GM12878 (cell line): ENCODE measurements around the gene ZNF680. TPM values are rescaled to one million over a fixed set of nuclear protein-coding genes. Genes with fewer than 3 reads are reported as not detected.

Experiments
- ATAC-seq: fragments of 200-7000 bp; cut with Tn5 transposase; 3 replicates; pipeline ENCODE4 v1.9.1; 2020; ENCODE audit warnings: mild to moderate bottlenecking, moderate library complexity
- BruUV-seq: library from RNA; stranded (reverse); fragments of 400-500 nt; replicated peaks from 2 replicates; lab custom pipeline; 2021; lab: Mats Ljungman, UMichigan
- CTCF ChIA-PET: fragments of 300-600 bp; sonication (Branson Sonifier 250); formaldehyde crosslinking; extraction: SDS; loops from one replicate; lab custom pipeline; 2021; ENCODE audit warnings: inconsistent platforms; lab: Yijun Ruan, JAX
- POLR2A ChIA-PET: fragments of 350-600 bp; formaldehyde crosslinking; extraction: SDS; loops from one replicate; lab custom pipeline; 2021; ENCODE audit warnings: inconsistent platforms; lab: Charles Lee
- RAD21 ChIA-PET: fragments of 300-600 bp; sonication (Branson Sonifier 250); formaldehyde crosslinking; loops from one replicate; lab custom pipeline; 2023; ENCODE audit warnings: antibody characterized with exemption; ENCODE audit not compliant: unreplicated experiment; lab: Charles Lee
- SMC1A ChIA-PET: fragments of 300-600 bp; sonication (Branson Sonifier 250); formaldehyde crosslinking; loops from one replicate; lab custom pipeline; 2023; ENCODE audit not compliant: unreplicated experiment, uncharacterized antibody; lab: Charles Lee
- DNase-seq: peaks from one replicate; pipeline ENCODE4 v3.0.0-alpha.2; 2011; ENCODE audit warnings: low read depth, low spot score
- FAIRE-seq: peaks from 3 replicates; lab custom pipeline; 2011; peaks lifted over from hg19 to GRCh38; lab: Jason Lieb, UNC
- H2AFZ ChIP-seq: 2 replicates; pipeline ENCODE4 v1.6.0; 2011; ENCODE audit warnings: low read depth, low read length, control low read depth; ENCODE audit not compliant: control insufficient read depth
- H3K27ac ChIP-seq: 2 replicates; pipeline ENCODE4 v1.5.1; 2011; ENCODE audit warnings: control low read depth; ENCODE audit not compliant: control insufficient read depth, insufficient read depth
- H3K27me3 ChIP-seq, 2 experiments: replicated peaks in 1 of 2; 2 replicates each; pipeline versions ENCODE4 v1.6.0 to v1.6.1; 2011; ENCODE audit warnings: low read length in 1 of 2; ENCODE audit not compliant: control insufficient read depth in 2 of 2, insufficient read depth in 2 of 2
- H3K36me3 ChIP-seq, 2 experiments: 2 replicates each; pipeline ENCODE4 v1.5.1; 2011; ENCODE audit warnings: low read length in 1 of 2; ENCODE audit not compliant: control insufficient read depth in 2 of 2, insufficient read depth in 2 of 2
- H3K4me1 ChIP-seq: 2 replicates; pipeline ENCODE4 v1.6.1; 2011; ENCODE audit warnings: mild to moderate bottlenecking, low read length, moderate library complexity, mixed read lengths; ENCODE audit not compliant: control insufficient read depth, insufficient read depth
- H3K4me2 ChIP-seq: 2 replicates; pipeline ENCODE4 v1.6.0; 2011; ENCODE audit warnings: control low read depth; ENCODE audit not compliant: control insufficient read depth, insufficient read depth
- H3K4me3 ChIP-seq: fragments of 200-600 bp; sonication (generic); 2 replicates; pipeline ENCODE4 v1.5.1; 2016
- H3K79me2 ChIP-seq: 2 replicates; pipeline ENCODE4 v1.6.0; 2011; ENCODE audit warnings: low read length; ENCODE audit not compliant: control insufficient read depth, insufficient read depth
- H3K9ac ChIP-seq: 2 replicates; pipeline ENCODE4 v1.8.0; 2011; ENCODE audit warnings: low read length, control low read depth, mixed read lengths; ENCODE audit not compliant: control insufficient read depth, insufficient read depth
- H3K9me3 ChIP-seq: replicated peaks from 3 replicates; pipeline ENCODE4 v1.5.1; 2011; ENCODE audit warnings: mild to moderate bottlenecking, low read length; ENCODE audit not compliant: control insufficient read depth, insufficient read depth
- H4K20me1 ChIP-seq: 2 replicates; pipeline ENCODE4 v1.6.0; 2011; ENCODE audit not compliant: control insufficient read depth, insufficient read depth
- CHD2 ChIP-seq: IDR thresholded peaks from 2 replicates; pipeline ENCODE4 v1.6.1; 2011; ENCODE audit warnings: low read depth, low read length, improper control_type of control experiment, borderline replicate concordance
- EGR1 ChIP-seq, 2 experiments: IDR thresholded peaks; 1 replicate in 1 of 2; 2 replicates in 1 of 2; pipeline ENCODE4 v1.6.1; 2011 to 2012; ENCODE audit warnings: low read depth in 2 of 2, low read length in 2 of 2, borderline replicate concordance in 1 of 2, mild to moderate bottlenecking in 1 of 2, moderate library complexity in 1 of 2
- RAD21 ChIP-seq: IDR thresholded peaks from 2 replicates; pipeline ENCODE4 v1.6.1; 2011; ENCODE audit warnings: mild to moderate bottlenecking, low read depth, low read length, moderate library complexity; ENCODE audit not compliant: insufficient read depth
- WRNIP1 ChIP-seq: IDR thresholded peaks from 2 replicates; pipeline ENCODE4 v1.6.1; 2011; ENCODE audit warnings: low read depth, low read length, improper control_type of control experiment, borderline replicate concordance
- WGBS: methylation state at CpG from one replicate; pipeline ENCODE4 v1.1.6; 2016; ENCODE audit warnings: low lambda C conversion rate; ENCODE audit not compliant: insufficient replicate concordance, insufficient coverage; ENCODE audit errors: missing lambda C conversion rate; 5-methylcytosine and 5-hydroxymethylcytosine counted together
- in situ Hi-C: fragments of 300-500 bp; cut with MboI; formaldehyde crosslinking; loops from 9 replicates; pipeline ENCODE4 v1.14.3; 2018; ENCODE audit warnings: mixed read lengths
- intact Hi-C: fragments of 100-400 bp; cut with micrococcal nuclease; formaldehyde crosslinking; loops from one replicate; pipeline ENCODE4 v1.14.2; 2022; ENCODE audit not compliant: unreplicated experiment
- polyA plus RNA-seq, 11 experiments: library from polyadenylated mRNA; depleted of rRNA in 4 of 11; unstranded in 6 of 11; stranded (reverse) in 5 of 11; fragments of >200 nt; fragmentation: Nextera tagmentation in 4 of 11; fragmentation: Illumina TruSeq in 1 of 11; extraction: Ambion mirVana in 4 of 11; extraction: Trizol in 1 of 11; gene quantifications; 1 replicate in 1 of 11; 2 replicates in 10 of 11; pipeline versions ENCODE4 v1.2.1 to v1.2.3, GENCODE V29; 2011 to 2016; ENCODE audit warnings: inconsistent platforms in 2 of 11, missing spikeins in 2 of 11, low read depth in 1 of 11
- total RNA-seq, 4 experiments: library from RNA; depleted of rRNA in 3 of 4; stranded (reverse); fragments of >200 nt in 3 of 4; fragmentation: Illumina TruSeq in 1 of 4; extraction: Trizol in 1 of 4; gene quantifications; 2 replicates each; pipeline versions ENCODE4 v1.2.1 to v1.2.3, GENCODE V29; 2013 to 2021
- TF ChIP-seq, protein P1 (sequence below): fragments of 450-650 bp; formaldehyde crosslinking; IDR thresholded peaks from 2 replicates; pipeline ENCODE4 v1.5.0; 2022; ENCODE audit warnings: mild to moderate bottlenecking, missing genetic modification characterization

The ZNF680 gene
- total and polyA plus RNA-seq, 10 of the 15 experiments (the other 5 are each of a cell fraction or from before 2014, with no cell fraction given), result 5.0 to 13.6 (median 7.8) TPM

- 98% methylated on average over 3 of the region's 3 CpGs for WGBS
- ChIA-PET POLR2A (no interaction called here), SMC1A (no interaction called here), RAD21 (interaction anchor here (0.7 kb wide), 1 partner anchor 30 kb away, joined by 3 read pairs; no protein-coding TSS in a partner anchor)
- Histone ChIP-seq H3K9ac (no peak overlapping the region), H3K4me3 (no peak overlapping the region), H3K9me3 (peaks cover 10% of the 10 kb centered on the region), H2AFZ (no peak overlapping the region), H3K27me3 (no peaks in the 10 kb centered on the region), H3K36me3 (peaks cover 0 to 5% of the 10 kb centered on the region in 2 experiments; a peak in 3 of 4 replicates), H3K79me2 (no peaks in the 10 kb centered on the region), H3K27ac (no peak overlapping the region)
- no TSS peak for BruUV-seq
- FAIRE-seq (no peak), ATAC-seq (no peak)
- TF ChIP-seq, protein P1, sequence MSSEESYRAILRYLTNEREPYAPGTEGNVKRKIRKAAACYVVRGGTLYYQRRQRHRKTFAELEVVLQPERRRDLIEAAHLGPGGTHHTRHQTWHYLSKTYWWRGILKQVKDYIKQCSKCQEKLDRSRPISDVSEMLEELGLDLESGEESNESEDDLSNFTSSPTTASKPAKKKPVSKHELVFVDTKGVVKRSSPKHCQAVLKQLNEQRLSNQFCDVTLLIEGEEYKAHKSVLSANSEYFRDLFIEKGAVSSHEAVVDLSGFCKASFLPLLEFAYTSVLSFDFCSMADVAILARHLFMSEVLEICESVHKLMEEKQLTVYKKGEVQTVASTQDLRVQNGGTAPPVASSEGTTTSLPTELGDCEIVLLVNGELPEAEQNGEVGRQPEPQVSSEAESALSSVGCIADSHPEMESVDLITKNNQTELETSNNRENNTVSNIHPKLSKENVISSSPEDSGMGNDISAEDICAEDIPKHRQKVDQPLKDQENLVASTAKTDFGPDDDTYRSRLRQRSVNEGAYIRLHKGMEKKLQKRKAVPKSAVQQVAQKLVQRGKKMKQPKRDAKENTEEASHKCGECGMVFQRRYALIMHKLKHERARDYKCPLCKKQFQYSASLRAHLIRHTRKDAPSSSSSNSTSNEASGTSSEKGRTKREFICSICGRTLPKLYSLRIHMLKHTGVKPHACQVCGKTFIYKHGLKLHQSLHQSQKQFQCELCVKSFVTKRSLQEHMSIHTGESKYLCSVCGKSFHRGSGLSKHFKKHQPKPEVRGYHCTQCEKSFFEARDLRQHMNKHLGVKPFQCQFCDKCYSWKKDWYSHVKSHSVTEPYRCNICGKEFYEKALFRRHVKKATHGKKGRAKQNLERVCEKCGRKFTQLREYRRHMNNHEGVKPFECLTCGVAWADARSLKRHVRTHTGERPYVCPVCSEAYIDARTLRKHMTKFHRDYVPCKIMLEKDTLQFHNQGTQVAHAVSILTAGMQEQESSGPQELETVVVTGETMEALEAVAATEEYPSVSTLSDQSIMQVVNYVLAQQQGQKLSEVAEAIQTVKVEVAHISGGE (CRISPR knock-in tag), result no peak
- TF ChIP-seq WRNIP1, result no peak
- no peak for TF ChIP-seq RAD21
- TF ChIP-seq CHD2, result no peak
- no peak for TF ChIP-seq EGR1 (IDR thresholded peaks at IDR 0.05; ENCODE audit: borderline replicate concordance in 1 of 2, low read depth in 2 of 2, low read length in 2 of 2)
- TF ChIP-seq, all 136 proteins: peak for 0
- no peaks in the 10 kb centered on the region for H4K20me1 ChIP-seq
- DNase-seq, result no peak
- no peaks in the 10 kb centered on the region for H3K4me1 ChIP-seq
- CTCF ChIA-PET, result no interaction called here
- in situ Hi-C loops (loop anchor here (25.0 kb wide), 1 partner anchor 884 kb away; no protein-coding TSS in a partner anchor), intact Hi-C loops (no loop called here)
- H3K4me2 ChIP-seq, result no peak overlapping the region
These were observed 34.1 kb downstream of the ZNF680 start for GRCh38 chr7:64528770-64529169.
